Karpas-422 (cell line): ENCODE results near the gene RPS15A. TPM values are rescaled to one million over a fixed set of nuclear protein-coding genes. Genes with fewer than 3 reads are reported as not detected.

Experiments used
- DNase-seq: peaks from one replicate; pipeline ENCODE4 v3.0.0-alpha.2; 2015
- H2AFZ ChIP-seq: fragments of 200-600 bp; sonication (generic); 2 replicates; pipeline ENCODE4 v1.6.1; 2014; ENCODE audit warnings: antibody characterized with exemption, low read length, mixed read lengths
- H3K27ac ChIP-seq: fragments of 200-600 bp; sonication (generic); 2 replicates; pipeline ENCODE4 v1.5.1; 2014; ENCODE audit warnings: mild to moderate bottlenecking, low read length, moderate library complexity
- H3K27me3 ChIP-seq: fragments of 200-600 bp; sonication (generic); 2 replicates; pipeline ENCODE4 v1.6.1; 2014; ENCODE audit warnings: low read length, mixed read lengths
- H3K36me3 ChIP-seq: fragments of 200-600 bp; sonication (generic); 2 replicates; pipeline ENCODE4 v1.6.1; 2014; ENCODE audit warnings: low read length, mixed read lengths; ENCODE audit not compliant: insufficient read depth
- H3K4me1 ChIP-seq: fragments of 200-600 bp; sonication (generic); 2 replicates; pipeline ENCODE4 v1.6.1; 2014; ENCODE audit warnings: mild to moderate bottlenecking, low read length, mixed read lengths
- H3K4me2 ChIP-seq: fragments of 200-600 bp; sonication (generic); 2 replicates; pipeline ENCODE4 v1.6.1; 2014; ENCODE audit warnings: low read length, low read depth, mild to moderate bottlenecking; ENCODE audit not compliant: poor library complexity, severe bottlenecking
- H3K4me3 ChIP-seq: fragments of 200-600 bp; sonication (generic); 2 replicates; pipeline ENCODE4 v1.5.1; 2014; ENCODE audit warnings: mild to moderate bottlenecking, antibody characterized with exemption, low read length, mixed read lengths
- H3K79me2 ChIP-seq: fragments of 200-600 bp; sonication (generic); 2 replicates; pipeline ENCODE4 v1.6.1; 2014; ENCODE audit warnings: mild to moderate bottlenecking, low read length, mixed read lengths
- H3K9ac ChIP-seq: fragments of 200-600 bp; sonication (generic); 2 replicates; pipeline ENCODE4 v1.6.0; 2014; ENCODE audit warnings: low read length
- H3K9me2 ChIP-seq: fragments of 200-600 bp; sonication (generic), shearing (Covaris generic); replicated peaks from 2 replicates; pipeline ENCODE4 v1.6.0; 2014; ENCODE audit warnings: mild to moderate bottlenecking, low read length, moderate library complexity; ENCODE audit not compliant: insufficient read depth
- H3K9me3 ChIP-seq: fragments of 300-700, 200-600 bp; sonication (generic); 2 replicates; pipeline ENCODE4 v1.6.1; 2014; ENCODE audit warnings: low read length, mixed read lengths
- H4K20me1 ChIP-seq: fragments of 200-600 bp; sonication (generic); 2 replicates; pipeline ENCODE4 v1.6.1; 2014; ENCODE audit warnings: mild to moderate bottlenecking, antibody characterized with exemption, low read length, low read depth; ENCODE audit not compliant: insufficient read depth
- total RNA-seq: library from RNA; depleted of rRNA; stranded (reverse); fragments of >200 nt; shearing (Covaris generic); gene quantifications from 2 replicates; pipeline ENCODE4 v1.2.3, GENCODE V29; 2014; ENCODE audit warnings: low replicate concordance

RPS15A gene
- total RNA-seq, 1 experiment from 2014 or later: 2,892 TPM

- DNase-seq: peak; percentile 99
- Histone ChIP-seq H3K9me3 (no peaks in the 10 kb centered on the region), H3K4me2 (peak within 1 kb of the TSS; percentile 91), H3K79me2 (peaks cover 55% of the 10 kb centered on the region), H3K36me3 (peaks cover 34% of the 10 kb centered on the region), H2AFZ (peak within 1 kb of the TSS; percentile 18; the same call in 1 of the 2 replicates), H3K9ac (peak within 1 kb of the TSS; percentile 92), H3K27ac (peak within 1 kb of the TSS; percentile 73), H3K4me1 (peaks cover 17% of the 10 kb centered on the region), H3K4me3 (peak within 1 kb of the TSS; percentile 92), H4K20me1 (peaks cover 22% of the 10 kb centered on the region), H3K27me3 (no peaks in the 10 kb centered on the region), H3K9me2 (no peaks in the 10 kb centered on the region)
Observed at GRCh38 chr16:18801145-18801972, 11.2 kb upstream of the RPS15A start, which contains the start of gene ARL6IP1. Gene ARL6IP1 (minus strand): TSS chr16:18801549. CDS start chr16:18801466, 83 bp downstream.

DNA sequence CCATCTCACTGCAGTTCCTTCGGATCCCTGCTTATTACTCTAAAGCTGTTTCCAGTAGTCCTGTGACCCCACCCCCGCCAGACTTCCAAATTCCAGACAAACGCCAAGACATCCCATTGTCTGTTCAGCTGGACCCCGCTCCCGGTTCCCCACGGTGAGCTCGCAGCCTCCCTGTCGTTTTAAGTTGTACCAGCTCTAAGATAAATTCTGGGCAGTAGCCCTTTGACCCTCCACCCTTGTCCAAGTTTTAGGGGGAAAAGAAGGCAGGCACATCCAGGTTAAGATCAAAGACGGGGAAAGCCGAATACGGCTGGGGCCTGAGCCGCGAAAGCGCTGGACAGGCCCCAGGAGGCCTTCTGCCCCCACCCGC, 10.6 kb upstream of the RPS15A start:
- Histone ChIP-seq H4K20me1 (peaks cover 22% of the 10 kb centered on the region), H3K4me3 (peak overlapping the region; percentile 92), H3K36me3 (peaks cover 38% of the 10 kb centered on the region), H3K9me3 (no peaks in the 10 kb centered on the region), H3K27me3 (no peaks in the 10 kb centered on the region), H3K9me2 (no peaks in the 10 kb centered on the region), H3K4me2 (peak overlapping the region; percentile 91), H3K4me1 (peaks cover 17% of the 10 kb centered on the region), H3K9ac (peak overlapping the region; percentile 92), H3K27ac (peak overlapping the region; percentile 73), H2AFZ (0 out of 2 replicates have a peak overlapping the region, but pooled peaks have one; percentile 18), H3K79me2 (peaks cover 54% of the 10 kb centered on the region)
- no peak for DNase-seq

DNA sequence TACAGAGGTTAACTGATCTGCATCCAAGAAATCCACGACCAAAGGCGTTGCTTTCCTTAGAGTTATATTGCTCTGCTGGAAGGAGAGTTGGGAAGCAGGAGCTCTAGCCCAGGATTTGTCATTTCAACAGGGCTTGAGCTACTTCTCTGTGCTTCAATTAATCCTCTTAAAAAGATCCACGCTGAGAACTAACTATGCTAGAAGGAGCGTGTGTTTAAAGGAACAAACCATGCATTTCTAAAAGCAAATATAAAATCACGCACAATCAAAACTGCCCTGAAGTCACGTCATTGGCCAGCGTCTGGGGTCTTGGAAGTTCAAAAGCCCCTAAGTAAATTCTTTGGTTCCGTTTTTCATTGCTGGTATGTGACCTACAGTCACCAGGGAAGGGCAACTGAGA, 10.2 kb upstream of the RPS15A start:
- Histone ChIP-seq H3K4me3 (peak overlapping the region; percentile 92), H3K4me2 (peak overlapping the region; percentile 91), H3K9ac (peak overlapping the region; percentile 92), H3K79me2 (peaks cover 50% of the 10 kb centered on the region), H3K27ac (peak overlapping the region; percentile 73), H3K36me3 (peaks cover 43% of the 10 kb centered on the region), H3K9me3 (no peaks in the 10 kb centered on the region), H3K27me3 (no peaks in the 10 kb centered on the region), H2AFZ (no peak overlapping the region), H3K4me1 (peaks cover 17% of the 10 kb centered on the region), H3K9me2 (no peaks in the 10 kb centered on the region), H4K20me1 (peaks cover 22% of the 10 kb centered on the region)
- DNase-seq: no peak

DNA sequence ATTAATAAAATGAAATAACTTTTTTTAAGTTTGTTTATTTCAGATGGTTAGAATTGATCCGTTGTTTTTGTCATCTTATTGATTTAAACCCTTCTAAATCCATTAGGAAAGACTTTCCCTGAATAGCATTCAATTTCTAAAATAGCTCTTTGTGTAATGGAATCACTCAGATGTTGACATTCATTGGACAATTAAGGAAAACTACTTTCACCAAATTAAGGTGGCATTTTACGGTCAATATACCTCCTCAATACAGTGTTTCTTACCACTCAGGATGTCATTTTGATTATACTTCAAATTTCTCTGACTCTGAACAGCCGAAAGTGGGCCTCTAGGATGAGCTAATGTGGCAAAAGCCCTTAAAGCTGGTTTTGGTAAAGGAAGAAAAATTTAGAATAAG, 9.4 kb upstream of the RPS15A start:
- peaks cover 17% of the 10 kb centered on the region for H3K4me1 ChIP-seq
- no peak for DNase-seq
- H3K79me2 ChIP-seq: peaks cover 50% of the 10 kb centered on the region
- H3K9ac ChIP-seq: peak overlapping the region; percentile 92
- H3K4me3 ChIP-seq: peak overlapping the region; percentile 92
- H3K9me2 ChIP-seq: no peaks in the 10 kb centered on the region
- H3K27ac ChIP-seq: no peak overlapping the region
- H3K36me3 ChIP-seq: peaks cover 49% of the 10 kb centered on the region
- no peak overlapping the region for H2AFZ ChIP-seq
- H3K9me3 ChIP-seq: no peaks in the 10 kb centered on the region
- peaks cover 22% of the 10 kb centered on the region for H4K20me1 ChIP-seq
- H3K4me2 ChIP-seq: peak overlapping the region; percentile 91
- no peaks in the 10 kb centered on the region for H3K27me3 ChIP-seq

DNA sequence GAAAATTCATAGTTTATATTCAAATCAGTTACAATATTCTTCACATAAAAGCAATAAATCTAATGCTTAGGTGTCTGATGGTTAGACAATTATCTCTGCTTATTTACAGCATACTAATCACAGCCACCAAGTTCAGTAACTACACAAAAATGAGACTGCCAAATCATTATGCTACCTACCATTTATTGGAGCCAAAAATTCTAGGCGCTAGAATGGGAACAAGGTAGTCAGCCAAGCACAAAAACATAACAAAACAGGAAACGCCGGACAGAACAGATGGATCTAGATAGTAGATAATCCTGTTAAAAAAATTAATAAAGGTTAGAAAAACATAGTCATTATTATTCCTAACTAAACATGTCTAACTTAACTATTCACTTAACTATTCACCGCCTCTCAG, 7.6 kb upstream of the RPS15A start:
- Histone ChIP-seq H3K4me3 (no peak overlapping the region), H3K4me2 (no peak overlapping the region), H3K9ac (no peak overlapping the region), H3K36me3 (peaks cover 60% of the 10 kb centered on the region), H3K79me2 (peaks cover 50% of the 10 kb centered on the region), H3K4me1 (peaks cover 17% of the 10 kb centered on the region), H3K27me3 (no peaks in the 10 kb centered on the region), H3K9me2 (no peaks in the 10 kb centered on the region), H2AFZ (no peak overlapping the region), H4K20me1 (peaks cover 22% of the 10 kb centered on the region), H3K27ac (no peak overlapping the region), H3K9me3 (no peaks in the 10 kb centered on the region)
- DNase-seq: no peak

DNA sequence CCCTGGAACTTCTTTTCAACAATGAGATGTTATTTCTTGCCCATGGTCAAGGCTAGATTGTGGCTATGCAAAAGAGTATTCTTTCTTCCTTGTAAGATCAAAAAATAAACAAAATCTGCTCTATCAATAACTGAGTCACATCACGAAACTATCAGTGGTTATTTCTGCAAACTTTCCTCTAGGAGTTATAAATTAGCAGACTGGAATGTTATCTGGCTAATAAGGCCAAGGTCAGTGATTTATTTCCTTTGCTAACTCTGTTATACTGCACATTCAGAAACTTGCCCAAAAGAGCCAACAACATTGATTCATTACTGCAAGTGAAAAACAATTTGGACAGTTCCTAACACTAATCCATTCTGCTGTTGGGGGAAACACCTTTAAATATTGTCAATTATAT, 6.2 kb upstream of the RPS15A start:
- no peaks in the 10 kb centered on the region for H3K9me2 ChIP-seq
- H3K36me3 ChIP-seq: peaks cover 71% of the 10 kb centered on the region
- H3K4me1 ChIP-seq: peaks cover 14% of the 10 kb centered on the region
- no peaks in the 10 kb centered on the region for H3K27me3 ChIP-seq
- H3K9me3 ChIP-seq: no peaks in the 10 kb centered on the region
- H3K27ac ChIP-seq: no peak overlapping the region
- no peak overlapping the region for H3K4me3 ChIP-seq
- DNase-seq: no peak
- peaks cover 50% of the 10 kb centered on the region for H3K79me2 ChIP-seq
- no peak overlapping the region for H3K9ac ChIP-seq
- H2AFZ ChIP-seq: no peak overlapping the region
- H4K20me1 ChIP-seq: peaks cover 22% of the 10 kb centered on the region
- no peak overlapping the region for H3K4me2 ChIP-seq

- Histone ChIP-seq H2AFZ (no peak overlapping the region), H3K9me2 (no peaks in the 10 kb centered on the region), H3K27me3 (no peaks in the 10 kb centered on the region), H3K9me3 (no peaks in the 10 kb centered on the region), H3K79me2 (peaks cover 39% of the 10 kb centered on the region), H4K20me1 (peaks cover 25% of the 10 kb centered on the region), H3K4me1 (peaks cover 15% of the 10 kb centered on the region), H3K9ac (no peak overlapping the region), H3K27ac (no peak overlapping the region), H3K36me3 (peaks cover 72% of the 10 kb centered on the region), H3K4me3 (no peak overlapping the region), H3K4me2 (no peak overlapping the region)
- no peak for DNase-seq
Observed at GRCh38 chr16:18792836-18793433, 2.8 kb upstream of the RPS15A start.

GRCh38 chr16:18789515-18789849, 652 bp downstream of the RPS15A start:
- H3K27me3 ChIP-seq: no peaks in the 10 kb centered on the region
- H3K79me2 ChIP-seq: peaks cover 57% of the 10 kb centered on the region
- peaks cover 76% of the 10 kb centered on the region for H3K36me3 ChIP-seq
- H3K27ac ChIP-seq: peak overlapping the region; percentile 68
- H2AFZ ChIP-seq: no peak overlapping the region
- H3K4me2 ChIP-seq: peak overlapping the region; percentile 86
- no peak for DNase-seq
- H3K9me2 ChIP-seq: no peaks in the 10 kb centered on the region
- peak overlapping the region; percentile 95 for H3K9ac ChIP-seq
- no peaks in the 10 kb centered on the region for H3K9me3 ChIP-seq
- H3K4me3 ChIP-seq: peak overlapping the region; percentile 73
- peaks cover 27% of the 10 kb centered on the region for H3K4me1 ChIP-seq
- peaks cover 55% of the 10 kb centered on the region for H4K20me1 ChIP-seq
